DMS 273 (cell line): ENCODE results near the gene SDK2.
"Not testable (repeated sequence)": the region's sequence is repeated elsewhere in the genome, so short reads cannot be mapped to it uniquely, and the experiment has no call there.

Experiments
- DNase-seq: peaks from one replicate; lab custom pipeline; 2025; ENCODE audit not compliant: unreplicated experiment; lab: John Stamatoyannopoulos, UW

SDK2 gene

DNA sequence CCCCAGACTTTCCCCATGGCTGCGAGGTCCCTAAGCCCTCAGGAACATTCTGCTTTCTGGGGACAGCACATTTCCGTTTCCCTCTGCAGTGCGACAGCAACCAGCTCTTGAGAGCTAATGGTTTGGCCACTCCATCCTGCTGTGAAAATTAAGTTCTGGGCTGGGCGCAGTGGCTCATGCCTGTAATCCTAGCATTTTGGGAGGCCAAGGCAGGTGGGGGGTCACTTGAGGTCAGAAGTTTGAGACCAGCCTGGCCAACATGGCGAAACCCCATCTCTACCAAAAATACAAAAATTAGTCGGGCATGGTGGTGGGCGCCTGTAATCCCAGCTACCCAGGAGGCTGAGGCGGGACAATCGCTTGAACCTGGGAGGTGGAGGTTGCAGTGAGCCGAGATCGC lies 331.4 kb downstream of the SDK2 start:
- not testable (repeated sequence) for DNase-seq

DNA sequence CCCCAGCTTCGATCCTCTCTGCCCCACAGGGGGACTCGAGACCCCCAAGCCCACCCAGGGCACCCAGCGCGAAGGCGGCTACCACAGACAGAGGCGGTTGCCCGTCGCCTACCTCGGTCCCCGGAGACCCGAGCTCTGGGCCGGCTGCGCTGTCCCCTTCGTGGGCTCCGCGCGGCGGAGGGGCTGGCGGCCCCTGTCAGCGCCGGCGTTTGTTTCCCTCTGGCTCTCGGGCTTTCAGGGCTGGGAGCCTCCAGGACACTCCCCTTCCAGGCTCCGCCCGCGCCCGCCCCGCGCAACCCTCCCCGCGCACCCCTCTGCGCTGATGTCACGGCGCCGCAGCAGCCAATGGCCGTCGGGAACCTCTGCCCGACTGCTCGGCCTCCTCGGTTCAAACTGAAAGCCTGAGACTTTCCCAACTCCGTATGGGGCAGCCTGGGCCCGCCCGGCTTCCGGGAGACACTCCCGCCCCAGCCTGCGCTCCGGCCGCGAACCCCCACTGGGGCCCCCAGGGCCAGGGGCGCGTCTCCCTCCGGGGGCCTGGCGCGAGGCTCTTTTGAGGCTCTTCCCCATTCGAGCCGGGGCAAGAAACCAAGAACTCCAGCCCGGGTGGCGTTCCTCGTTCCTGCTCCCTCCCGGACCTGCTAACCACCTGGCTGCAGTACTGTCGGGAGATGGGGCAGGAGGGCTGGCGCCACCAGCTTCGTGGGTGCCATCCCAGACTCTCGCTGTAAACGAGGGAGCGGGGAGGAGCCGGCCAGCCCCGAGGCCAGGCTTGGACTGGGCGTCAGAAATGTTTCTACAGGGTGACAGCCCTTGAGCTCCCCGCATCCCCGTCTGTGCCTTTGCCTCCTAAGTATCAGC lies 332.2 kb downstream of the SDK2 start, which contains the start of gene CDC42EP4:
Gene CDC42EP4 (minus strand): TSS at position 221 of the 861 bp plus-strand sequence. CDS start 25,501 bp downstream, outside the sequence.
- DNase-seq: peak; percentile 96

DNA sequence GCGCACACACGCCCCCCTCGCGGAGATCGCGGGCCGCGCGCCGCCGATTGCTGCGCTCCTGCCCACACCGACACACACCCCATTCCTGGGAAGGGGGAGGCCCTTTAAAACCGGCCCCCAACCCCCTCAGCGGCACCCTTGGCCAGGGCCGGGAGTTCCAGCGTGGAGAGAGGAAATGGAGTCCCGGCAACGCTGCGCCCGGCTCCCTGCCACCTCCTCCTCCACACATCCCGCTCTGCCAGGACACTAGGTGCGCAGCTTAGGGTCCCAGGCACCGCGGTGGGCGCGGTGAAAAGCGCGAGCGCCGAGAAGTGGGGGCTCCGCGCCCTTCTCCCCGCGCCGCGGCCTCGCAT lies 332.8 kb downstream of the SDK2 start:
- peak; percentile 82 for DNase-seq

DNA sequence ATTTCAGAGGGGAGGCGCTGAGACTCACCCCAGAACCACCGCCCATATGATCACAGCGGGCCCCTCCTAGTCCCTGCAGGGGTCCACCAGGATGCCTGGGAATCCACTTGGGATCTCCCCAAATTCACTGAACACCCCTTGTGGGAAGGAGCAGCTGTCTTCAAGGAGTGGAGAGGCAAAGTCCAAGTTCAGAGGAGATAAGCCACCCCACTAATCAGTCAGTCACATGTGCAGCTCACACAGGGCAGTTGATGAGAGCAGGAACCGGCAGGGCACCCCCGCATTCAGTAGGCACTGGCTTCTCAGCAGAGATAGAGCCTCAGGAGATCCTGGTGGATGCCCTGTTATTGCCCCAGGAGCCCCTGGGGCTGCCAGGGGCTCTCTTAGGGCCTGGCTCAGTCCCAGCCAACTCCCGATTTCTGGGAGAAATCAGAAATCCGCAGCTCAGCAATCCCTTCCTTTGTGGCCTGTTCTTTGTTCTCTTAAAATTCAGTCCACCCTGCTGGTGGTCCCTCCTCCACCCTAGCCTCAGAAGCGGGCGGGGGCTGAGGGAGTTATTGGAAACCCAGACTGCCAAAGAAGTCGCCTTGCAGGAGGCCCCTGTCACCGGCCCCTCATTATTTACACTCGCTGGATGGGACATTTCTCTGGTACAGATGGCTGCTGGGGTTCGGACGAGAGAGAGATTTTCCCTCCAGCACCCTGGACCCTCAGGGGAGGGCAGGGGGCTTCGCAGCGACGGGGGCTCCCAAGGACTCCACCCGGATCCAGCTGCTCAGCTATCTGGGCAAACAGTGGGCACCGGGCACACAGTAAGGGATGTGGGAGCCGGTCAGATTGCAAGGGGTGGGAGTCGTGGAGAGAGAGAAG lies 334.3 kb downstream of the SDK2 start:
- peak; percentile 52 for DNase-seq

GRCh38 chr17:73308959-73309358 lies 335.3 kb downstream of the SDK2 start:
- not testable (repeated sequence) for DNase-seq

- DNase-seq: peak; percentile 76
These were observed 336.0 kb downstream of the SDK2 start for GRCh38 chr17:73308017-73308823.

- peak; percentile 91 for DNase-seq
These were observed 337.1 kb downstream of the SDK2 start for GRCh38 chr17:73307130-73307529.

DNA sequence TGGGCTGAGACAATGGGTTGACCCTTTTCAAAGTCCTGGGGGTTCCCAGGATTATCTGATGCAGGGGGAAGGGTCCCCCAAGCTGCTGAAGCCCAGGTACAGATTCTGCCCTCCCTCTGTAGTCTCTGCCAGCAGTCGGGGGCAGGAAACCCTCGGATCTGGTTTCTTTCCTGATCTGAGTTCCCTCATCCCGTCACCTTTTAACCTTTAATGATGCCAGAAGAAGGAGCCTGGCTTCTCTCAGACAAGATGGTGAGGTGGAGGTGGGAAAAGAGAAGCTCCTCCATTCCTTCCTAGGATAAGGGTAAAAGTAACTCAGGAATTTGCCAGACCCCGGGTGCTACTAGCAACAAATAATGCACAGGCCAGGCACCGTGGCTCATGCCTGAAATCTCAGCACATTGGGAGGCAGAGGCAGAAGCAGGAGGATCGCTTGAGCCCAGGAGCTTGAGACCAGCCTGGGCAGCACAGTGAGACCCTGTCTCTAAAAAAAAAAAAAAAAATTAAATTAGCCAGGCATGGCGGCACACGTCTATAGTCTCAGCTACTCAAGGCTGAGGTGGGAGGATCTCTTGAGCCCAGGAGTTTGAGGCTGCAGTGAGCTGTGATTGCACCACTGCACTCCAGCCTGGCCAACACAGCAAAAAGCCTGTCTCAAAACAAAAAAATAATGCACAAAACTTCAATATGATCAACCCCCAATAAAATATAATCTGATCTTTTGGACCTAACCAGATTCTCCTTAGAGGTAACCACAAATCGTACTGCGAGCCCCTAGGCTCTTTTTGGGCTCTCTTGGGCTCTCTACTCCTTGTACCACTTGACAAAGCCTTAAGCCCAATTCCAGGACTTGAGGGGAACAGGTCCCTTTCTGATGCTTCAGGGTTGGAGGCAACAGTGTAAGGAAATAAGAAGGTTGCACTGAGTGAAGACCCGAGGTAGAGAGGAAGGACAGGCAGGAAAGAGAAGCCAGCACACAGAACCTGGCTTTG lies 338.1 kb downstream of the SDK2 start:
- DNase-seq: peak; percentile 25

DNA sequence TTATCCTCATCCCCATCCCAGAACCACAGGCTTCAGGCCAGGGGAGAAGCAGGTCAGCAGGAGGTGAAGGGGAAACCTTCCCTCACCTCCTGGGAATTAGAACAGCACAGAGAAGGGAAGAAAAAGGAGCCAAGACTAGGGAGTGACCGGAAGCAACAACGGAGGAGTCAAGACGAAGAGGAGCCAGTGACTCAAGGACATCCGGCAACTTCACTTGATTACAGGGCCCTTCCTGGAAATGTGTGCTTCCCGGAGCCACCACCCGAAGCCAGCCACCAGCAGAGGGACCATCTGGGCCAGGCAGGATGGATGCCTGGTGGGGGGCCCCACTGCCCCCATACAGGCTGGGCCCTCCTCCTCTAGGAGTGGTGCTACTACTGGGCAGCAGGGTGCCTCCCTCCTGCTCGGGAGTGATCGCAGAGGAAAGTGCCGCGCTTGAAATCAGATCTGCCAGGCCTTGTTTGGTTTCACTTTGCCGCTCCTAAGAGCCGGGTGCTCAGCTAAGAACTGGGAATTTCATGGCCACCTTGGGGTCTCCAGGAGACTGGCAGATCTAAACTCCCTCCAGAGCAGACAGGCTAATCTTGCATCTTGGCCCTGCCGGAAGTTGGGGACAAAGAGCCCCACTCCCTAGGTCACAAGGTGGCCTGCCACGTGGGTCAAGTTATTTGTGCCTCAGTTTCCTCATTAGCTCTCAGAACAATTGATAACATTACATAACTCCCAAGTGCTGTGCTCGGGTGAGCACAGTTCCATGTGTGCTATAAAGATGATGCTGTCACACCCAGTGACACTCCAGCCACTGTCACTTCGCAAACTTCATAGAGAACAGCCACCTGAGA lies 339.1 kb downstream of the SDK2 start:
- DNase-seq: peak; percentile 94

DNA sequence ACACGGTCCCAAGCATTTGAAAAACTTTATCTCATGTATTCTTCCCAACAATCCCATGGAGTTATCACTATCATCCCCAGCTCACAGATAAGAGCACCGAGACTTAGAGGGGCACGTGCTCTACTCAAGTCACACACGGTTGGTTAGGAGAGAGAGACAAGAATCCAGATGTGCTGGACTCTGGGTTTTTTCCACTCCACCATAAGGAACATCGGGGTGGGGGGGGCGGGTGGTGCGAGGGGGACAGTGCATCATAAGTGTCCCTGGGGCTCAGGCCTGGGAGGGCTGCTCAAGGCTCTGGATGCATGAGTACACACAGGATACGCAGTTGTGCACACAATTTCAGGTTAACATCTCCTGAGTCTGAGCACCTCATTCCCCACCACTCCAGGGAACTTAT lies 339.8 kb downstream of the SDK2 start:
- no peak for DNase-seq

DNA sequence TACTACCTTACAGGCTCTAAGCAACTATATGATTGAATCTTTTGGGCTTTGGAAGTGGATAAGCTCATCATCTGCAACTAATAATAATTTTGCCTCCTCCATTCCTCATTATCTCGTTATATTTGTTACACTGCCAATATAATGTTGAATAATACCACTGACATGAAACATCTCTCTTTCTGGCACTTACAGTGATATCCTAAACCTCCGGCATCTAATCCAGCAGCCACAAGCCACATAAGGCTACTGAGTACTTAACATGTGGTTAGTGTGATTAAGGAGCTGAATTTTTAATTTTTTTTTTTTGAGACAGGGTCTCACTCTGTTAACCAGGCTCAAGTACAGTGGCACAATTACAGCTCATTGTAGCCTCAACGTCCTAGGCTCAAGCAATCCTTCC lies 342.1 kb downstream of the SDK2 start:
- no peak for DNase-seq

GRCh38 chr17:73301369-73301768 lies 342.9 kb downstream of the SDK2 start:
- no peak for DNase-seq

DNA sequence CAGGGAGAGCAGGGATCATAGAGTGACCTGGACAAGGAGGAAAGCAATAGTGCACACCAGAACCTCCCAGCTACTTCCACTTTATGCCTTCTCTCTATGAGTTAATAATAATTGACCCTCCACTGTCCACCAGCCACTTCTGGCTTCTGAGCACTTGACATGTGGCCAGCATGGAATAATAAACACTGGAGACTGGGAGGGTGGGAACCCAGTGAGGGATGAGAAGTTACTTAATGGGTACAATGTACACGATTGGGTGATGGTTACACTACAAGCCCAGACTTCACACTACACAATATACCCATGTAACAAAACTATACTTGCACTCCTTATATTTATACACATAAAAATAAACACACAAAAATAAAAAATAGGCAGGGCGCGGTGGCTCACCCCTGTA lies 343.9 kb downstream of the SDK2 start:
- no peak for DNase-seq

- no peak for DNase-seq
These were observed 346.0 kb downstream of the SDK2 start for GRCh38 chr17:73297934-73298861.

- DNase-seq: no peak
These were observed 350.7 kb downstream of the SDK2 start for GRCh38 chr17:73293480-73293911.

DNA sequence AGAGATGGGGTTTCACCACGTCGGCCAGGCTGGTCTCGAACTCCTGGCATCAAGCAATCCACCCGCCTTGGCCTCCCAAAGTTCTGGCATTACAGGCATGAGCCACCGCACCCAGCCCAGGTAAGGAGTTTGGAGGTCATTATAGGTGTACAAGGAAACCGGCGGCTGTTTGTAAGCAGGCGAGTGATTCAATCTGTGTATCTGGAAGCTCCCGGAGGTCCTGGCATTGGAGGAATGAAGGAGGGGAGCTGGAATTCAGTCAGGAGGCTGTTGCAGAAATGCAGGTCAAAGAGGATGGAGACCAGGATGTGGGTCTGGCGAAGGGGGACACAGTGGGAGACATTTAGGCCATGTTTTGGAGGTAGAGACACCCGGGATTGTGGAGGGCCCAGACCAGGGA lies 351.2 kb downstream of the SDK2 start:
- no peak for DNase-seq

- DNase-seq: no peak
These were observed 352.2 kb downstream of the SDK2 start for GRCh38 chr17:73292031-73292531.
